OCI-LY3 (cell line): ENCODE measurements around the gene WWTR1.

Source experiments
- EZH2phosphoT487 ChIP-seq: fragments of 200-600 bp; shearing (Covaris generic); IDR thresholded peaks from 2 replicates; pipeline ENCODE4 v1.6.1; 2018; ENCODE audit warnings: antibody characterized with exemption, mixed run types, low read depth
- TF ChIP-seq, protein P1 (sequence below): fragments of 200-600, 300-600 bp; sonication (generic); IDR thresholded peaks from 2 replicates; pipeline ENCODE4 v1.5.1; 2014; ENCODE audit warnings: antibody characterized with exemption, low read length, low read depth

DNA sequence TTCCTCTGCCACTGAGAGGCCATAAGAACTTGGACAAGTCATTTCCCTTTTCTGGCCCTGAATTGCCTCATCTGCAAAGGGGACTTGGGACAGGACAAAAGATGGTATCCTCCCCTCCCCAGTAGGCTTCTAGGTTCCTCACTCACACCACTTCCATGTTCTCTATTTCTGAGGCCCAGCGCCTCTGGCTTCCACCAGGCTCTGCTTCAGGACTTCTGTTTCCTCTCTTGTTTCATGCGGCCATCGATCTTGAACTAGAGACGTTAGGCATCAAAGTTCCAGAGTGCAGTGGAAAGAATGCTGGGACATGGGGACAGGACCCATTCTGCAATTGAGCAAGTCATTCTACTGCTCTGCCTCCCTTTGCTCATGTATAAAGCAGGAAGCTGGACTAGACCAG, 181.6 kb downstream of the WWTR1 start:
- TF ChIP-seq, protein P1, sequence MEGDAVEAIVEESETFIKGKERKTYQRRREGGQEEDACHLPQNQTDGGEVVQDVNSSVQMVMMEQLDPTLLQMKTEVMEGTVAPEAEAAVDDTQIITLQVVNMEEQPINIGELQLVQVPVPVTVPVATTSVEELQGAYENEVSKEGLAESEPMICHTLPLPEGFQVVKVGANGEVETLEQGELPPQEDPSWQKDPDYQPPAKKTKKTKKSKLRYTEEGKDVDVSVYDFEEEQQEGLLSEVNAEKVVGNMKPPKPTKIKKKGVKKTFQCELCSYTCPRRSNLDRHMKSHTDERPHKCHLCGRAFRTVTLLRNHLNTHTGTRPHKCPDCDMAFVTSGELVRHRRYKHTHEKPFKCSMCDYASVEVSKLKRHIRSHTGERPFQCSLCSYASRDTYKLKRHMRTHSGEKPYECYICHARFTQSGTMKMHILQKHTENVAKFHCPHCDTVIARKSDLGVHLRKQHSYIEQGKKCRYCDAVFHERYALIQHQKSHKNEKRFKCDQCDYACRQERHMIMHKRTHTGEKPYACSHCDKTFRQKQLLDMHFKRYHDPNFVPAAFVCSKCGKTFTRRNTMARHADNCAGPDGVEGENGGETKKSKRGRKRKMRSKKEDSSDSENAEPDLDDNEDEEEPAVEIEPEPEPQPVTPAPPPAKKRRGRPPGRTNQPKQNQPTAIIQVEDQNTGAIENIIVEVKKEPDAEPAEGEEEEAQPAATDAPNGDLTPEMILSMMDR = no peak
- no peak for TF ChIP-seq EZH2phosphoT487
